Lung microvascular endothelial cell (primary cell): ENCODE data around the gene CENPI. TPM values are rescaled to one million over a fixed set of nuclear protein-coding genes. Genes with fewer than 3 reads are reported as not detected.
A peak's percentile ranks its signal among the peaks of the same experiment; 100 is the strongest.
"Not testable (repeated sequence)": the region's sequence is repeated elsewhere in the genome, so short reads cannot be mapped to it uniquely, and the experiment has no call there.

Experiments
- DNase-seq, 2 donors: peaks; one replicate each; pipeline versions ENCODE4 v3.0.0 to v3.0.0-alpha.2; 2010; ENCODE audit warnings: low read depth in 2 of 2
- total RNA-seq: library from RNA; depleted of rRNA; stranded (reverse); fragments of >200 nt; gene quantifications from 2 replicates; pipeline ENCODE4 v1.2.1, GENCODE V29; 2014

CENPI gene
- total RNA-seq, result 4.2 and 10.9 TPM in 2 replicates

DNA sequence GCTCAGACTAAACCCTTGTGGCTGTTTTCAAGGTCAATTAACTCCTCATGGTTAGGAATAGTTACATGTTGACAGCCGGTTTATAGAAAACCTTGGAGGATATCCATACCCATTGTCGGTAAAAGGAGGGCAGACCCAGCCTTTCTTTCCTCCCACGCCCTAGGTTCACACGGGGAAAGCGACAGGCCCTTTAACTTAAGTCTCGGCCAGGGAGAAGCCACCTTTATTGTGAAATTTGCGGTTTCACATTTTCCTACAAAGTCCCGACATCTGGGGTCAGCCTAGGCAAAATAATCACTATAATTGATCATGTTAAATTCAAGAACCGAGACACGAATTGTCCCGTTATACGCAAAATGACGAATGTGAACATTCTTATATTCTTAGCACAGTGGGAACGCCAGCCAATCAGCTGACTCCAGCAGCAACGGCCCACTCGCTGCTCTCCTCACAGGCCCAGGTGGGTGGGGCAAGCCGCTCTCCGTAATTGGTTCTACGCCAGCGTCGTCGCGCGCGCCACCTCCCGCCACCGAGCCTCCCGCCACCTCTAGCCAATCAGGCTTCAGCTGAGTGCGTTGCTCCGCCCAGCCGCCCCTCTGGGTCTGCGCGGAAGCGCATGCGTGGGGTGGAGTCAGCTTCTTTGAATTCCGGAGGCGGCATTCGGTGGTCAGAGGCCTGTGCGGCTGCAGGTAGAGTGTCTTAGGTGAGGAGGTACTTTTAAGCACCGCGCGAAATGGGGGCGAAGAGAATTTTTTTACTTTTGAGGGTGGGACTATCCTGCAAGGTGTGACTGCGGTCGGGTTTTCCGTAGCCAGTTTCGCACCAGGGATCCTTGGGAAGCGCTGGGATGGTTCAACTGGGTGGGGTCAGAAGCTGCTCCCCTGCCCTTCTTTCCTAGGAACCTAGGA lies at the start of gene CENPI:
CENPI (plus strand) TSS at position 659 of the 908 bp plus-strand sequence. CDS start 2,867 bp downstream, outside the sequence.
- peak; percentile 95 to 96 for DNase-seq

DNA sequence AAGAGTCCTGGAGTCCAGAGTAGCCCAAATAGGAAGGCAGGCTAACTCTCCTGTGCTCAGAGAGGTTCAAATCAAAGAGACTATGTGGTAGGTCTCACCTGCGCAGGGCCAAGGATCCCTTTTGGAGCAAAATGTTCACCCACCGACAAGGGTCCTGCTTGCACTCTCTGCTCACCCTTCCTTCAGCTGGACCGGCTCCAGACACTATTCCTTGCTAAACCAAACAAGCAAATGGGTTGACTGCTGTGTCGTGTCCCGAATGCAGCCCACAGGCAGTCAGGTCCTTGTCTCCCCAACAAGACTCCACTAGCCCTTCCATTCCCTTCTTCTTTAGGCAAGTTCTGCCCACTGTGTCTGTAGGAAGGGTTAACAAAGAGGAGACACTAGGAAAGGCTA lies 46.9 kb upstream of the CENPI start:
- DNase-seq, result no peak

DNA sequence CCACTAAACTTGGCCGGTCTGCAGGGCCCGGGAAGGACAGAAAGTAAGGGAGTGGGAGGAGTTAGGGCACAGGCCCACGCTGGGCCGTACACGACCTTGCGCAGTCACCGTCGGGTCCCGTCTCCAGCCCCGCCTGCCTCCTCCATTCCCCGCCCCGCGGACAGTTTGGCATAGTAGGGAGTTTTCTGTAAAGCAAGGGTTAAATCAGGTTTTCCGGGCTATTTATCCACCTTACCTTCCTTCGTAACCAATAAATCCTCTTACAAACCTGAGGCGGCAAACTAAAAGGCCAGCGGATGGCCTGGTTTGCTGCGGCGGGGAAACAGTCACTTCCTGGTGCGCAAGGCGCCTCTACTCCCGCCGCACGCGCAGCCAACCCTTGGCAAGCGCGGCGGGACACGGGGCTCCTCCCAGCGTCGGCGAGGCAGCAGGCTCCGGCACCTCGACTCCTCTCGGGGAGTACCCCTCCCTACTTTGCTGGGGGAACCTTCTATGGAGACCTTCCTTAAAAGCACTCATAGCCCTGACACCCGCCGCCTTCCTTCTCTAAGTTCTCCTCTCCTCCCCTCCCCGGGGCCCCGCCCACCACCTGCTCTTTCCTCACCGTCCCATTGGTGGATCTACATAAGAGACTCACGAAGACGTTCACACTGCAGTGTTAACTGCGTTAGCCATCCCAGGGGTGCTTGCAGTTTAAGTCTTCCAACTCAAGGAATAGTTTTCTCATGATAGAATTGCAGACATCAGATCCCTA lies 46.3 kb upstream of the CENPI start, which contains the start of gene TRMT2B:
TRMT2B (minus strand) TSS at position 563 of the 754 bp plus-strand sequence. CDS start 9,822 bp downstream, outside the sequence.
- peak; percentile 57 to 70 for DNase-seq

DNA sequence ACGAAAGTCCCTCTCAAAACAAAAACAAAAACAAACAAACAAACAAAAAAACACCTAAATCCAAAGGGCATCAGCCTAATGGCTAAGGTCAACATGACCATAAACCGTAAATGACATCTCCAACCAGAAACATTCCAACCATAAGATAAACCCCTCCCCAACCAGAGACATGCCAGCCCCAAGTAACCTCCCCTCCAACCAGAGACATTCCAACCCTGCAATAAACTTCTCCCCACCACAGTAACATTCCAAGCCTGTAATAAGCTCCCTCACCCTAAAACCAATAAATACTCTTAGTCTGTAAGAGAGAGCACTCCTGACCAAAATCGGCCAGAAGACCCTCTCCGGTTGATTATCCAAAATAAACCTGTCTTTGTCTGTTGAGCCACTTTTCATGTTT lies 41.5 kb upstream of the CENPI start:
- DNase-seq, result not testable (repeated sequence)

DNA sequence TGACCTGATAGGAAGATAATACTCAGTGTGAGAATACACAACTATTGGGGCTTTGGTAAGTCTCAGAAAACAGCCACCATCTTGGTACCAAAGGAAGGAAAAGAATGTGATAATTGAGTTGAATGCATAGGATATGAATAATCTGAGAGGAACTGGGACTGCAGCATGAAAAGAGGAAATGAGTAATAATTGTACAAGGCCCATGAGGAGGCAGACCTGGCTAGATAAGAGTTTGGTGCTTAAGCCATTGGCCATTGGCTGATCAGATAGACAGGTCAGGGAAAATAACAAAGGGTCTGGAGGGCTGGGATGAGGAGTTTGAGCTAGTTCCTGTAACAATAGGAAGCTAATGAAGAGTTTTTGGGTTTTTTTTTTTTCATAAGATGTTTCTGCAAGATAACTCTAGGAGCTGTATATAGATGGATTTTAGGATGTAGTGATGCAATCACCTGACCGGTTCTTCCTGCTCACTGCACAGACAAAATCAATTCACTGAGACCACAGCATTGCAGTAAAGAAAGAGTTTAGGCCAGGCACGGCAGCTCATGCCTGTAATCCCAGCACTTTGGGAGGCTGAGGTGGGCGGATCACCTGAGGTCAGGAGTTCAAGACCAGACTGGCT lies 40.8 kb upstream of the CENPI start:
- peak; percentile 52 to 88 for DNase-seq

- DNase-seq, result peak in 1 of 2 donors; percentile 13
Observed at GRCh38 chrX:101062176-101062575, 35.8 kb upstream of the CENPI start.

GRCh38 chrX:101071582-101071981 lies 26.4 kb upstream of the CENPI start:
- DNase-seq, result no peak

- DNase-seq, result peak; percentile 34 to 36
Observed at GRCh38 chrX:101078716-101079598, 19.0 kb upstream of the CENPI start, which contains the start of gene TMEM35A. Gene TMEM35A, plus strand, starts transcription at chrX:101078879. Its CDS starts 124 bp downstream, at chrX:101079003.

DNA sequence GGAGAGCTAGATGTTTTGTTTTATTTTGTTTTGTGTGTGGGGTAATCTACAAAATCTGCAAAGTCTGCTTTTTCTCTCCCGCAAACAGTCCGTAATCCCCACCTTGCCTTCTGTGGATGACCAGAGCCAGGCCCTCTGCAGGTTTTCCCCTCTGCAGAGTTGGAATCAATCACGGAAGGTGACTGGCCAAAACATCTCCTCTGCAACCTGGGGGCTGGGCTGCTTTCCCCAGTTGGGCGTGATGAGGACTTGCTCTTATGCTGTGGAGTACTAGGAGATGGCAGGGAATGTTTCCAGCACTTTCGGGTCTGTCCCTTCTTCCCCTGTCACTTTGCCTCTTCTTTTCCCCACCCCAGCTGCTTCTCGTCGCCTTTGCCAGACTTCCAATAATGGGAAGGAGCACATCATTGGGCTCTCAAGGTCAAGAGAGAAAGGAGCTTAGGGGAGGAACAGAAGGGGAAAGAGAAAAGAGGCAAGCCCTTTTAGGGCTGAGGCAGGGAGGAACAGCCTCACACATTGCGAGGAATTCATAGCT lies 18.2 kb upstream of the CENPI start:
- no peak for DNase-seq

DNA sequence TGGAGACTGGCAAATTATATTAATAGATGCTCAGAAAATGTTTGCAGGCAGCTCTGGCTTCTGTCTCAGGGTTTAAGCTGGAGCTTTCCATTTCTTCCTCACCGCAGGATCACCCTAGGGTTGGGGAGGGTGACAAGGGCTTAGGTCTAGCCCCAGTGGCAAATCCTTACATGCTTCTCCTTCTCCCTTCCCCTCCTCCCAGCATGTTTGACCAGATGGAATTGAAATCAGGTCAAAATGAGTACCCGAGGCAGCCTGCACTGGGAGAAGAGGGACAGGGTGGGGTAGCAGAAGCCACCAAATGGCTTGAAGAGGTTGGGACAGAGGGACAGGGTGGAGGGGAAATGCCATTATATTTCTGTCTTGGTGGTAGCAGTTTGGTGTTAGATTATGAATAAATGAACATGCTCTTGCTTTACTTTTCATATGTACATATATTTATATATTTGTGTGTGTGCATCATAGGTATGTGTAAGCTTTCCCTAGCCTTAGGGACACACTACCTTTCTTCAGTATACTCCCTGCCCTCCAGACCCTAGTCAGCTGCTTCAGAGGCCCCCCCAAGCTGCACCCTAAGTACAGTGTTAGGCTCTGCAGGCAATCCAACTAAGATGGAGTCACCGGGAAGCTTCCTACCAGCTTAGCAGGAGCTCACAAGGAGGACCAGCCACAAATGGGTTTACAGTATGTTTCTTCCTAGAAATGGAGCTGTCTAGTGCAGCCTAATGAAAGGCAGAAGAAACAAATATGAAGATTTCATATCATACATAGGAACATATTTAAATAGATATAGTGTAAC lies 17.5 kb upstream of the CENPI start:
- no peak for DNase-seq

GRCh38 chrX:101081231-101081630 lies 16.8 kb upstream of the CENPI start:
- no peak for DNase-seq

GRCh38 chrX:101091817-101092216 lies 6.2 kb upstream of the CENPI start:
- no peak for DNase-seq

GRCh38 chrX:101108284-101108683 lies 10.3 kb downstream of the CENPI start:
- no peak for DNase-seq

GRCh38 chrX:101117701-101118100 lies 19.7 kb downstream of the CENPI start:
- peak; percentile 9 to 27 for DNase-seq

- DNase-seq, result no peak
Observed at GRCh38 chrX:101136235-101136634, 38.2 kb downstream of the CENPI start.
